Tracheal epithelial cell (primary cell): Measurements from ENCODE around the gene NEB. TPM values are rescaled to one million over a fixed set of nuclear protein-coding genes. Genes with fewer than 3 reads are reported as not detected.

Experiments
- total RNA-seq: library from RNA; depleted of rRNA; stranded (reverse); fragments of >200 nt; gene quantifications from 2 replicates; pipeline ENCODE4 v1.2.1, GENCODE V29; 2014

Gene NEB
- 0.21 and 0.48 TPM in 2 replicates for total RNA-seq

GRCh38 chr2:151733771-151734672 lies at the start of gene NEB:
TSS of gene NEB (minus strand) at chr2:151734476. CDS start at chr2:151733156, 1,320 bp downstream.

Other genes starting within 250 kb of the NEB start
- gene ARL5A, start 93.9 kb upstream of the NEB start, total RNA-seq = 68.2 and 98.9 TPM in 2 replicates